Bronchial epithelial cell (primary cell): ENCODE results near the gene CTSC. TPM values are rescaled to one million over a fixed set of nuclear protein-coding genes. Genes with fewer than 3 reads are reported as not detected.

Experiments used
- DNase-seq: peaks from one replicate; pipeline ENCODE4 v3.0.0-alpha.2; 2010; ENCODE audit warnings: low read depth
- FAIRE-seq: peaks from 2 replicates; lab custom pipeline; 2011; peaks lifted over from hg19 to GRCh38; lab: Jason Lieb, UNC
- H3K27me3 ChIP-seq: 2 replicates; pipeline ENCODE4 v1.5.1; 2011; ENCODE audit warnings: low read length; ENCODE audit not compliant: control insufficient read depth, insufficient read depth
- H3K36me3 ChIP-seq: 2 replicates; pipeline ENCODE4 v1.5.1; 2011; ENCODE audit warnings: low read length; ENCODE audit not compliant: control insufficient read depth, insufficient read depth
- H3K4me3 ChIP-seq: 2 replicates; pipeline ENCODE4 v1.5.1; 2011; ENCODE audit warnings: mild to moderate bottlenecking, low read depth, low read length, control low read depth
- CTCF ChIP-seq: IDR thresholded peaks from 2 replicates; pipeline ENCODE4 v1.5.1; 2011; ENCODE audit warnings: mild to moderate bottlenecking, moderate library complexity, low read length, control low read depth, inconsistent platforms; ENCODE audit not compliant: insufficient read depth, severe bottlenecking
- total RNA-seq: library from RNA; depleted of rRNA; stranded (reverse); fragments of >200 nt; gene quantifications from 2 replicates; pipeline ENCODE4 v1.2.1, GENCODE V29; 2014

Gene CTSC
- total RNA-seq, 1 donor from 2014 or later: 80.8 TPM

GRCh38 chr11:88378422-88379066 is 41.0 kb upstream of the CTSC start:
- DNase-seq (no peak), FAIRE-seq (no peak)
- no peaks in the 10 kb centered on the region for H3K27me3 ChIP-seq
- no peak overlapping the region for H3K4me3 ChIP-seq
- H3K36me3 ChIP-seq: no peaks in the 10 kb centered on the region
- TF ChIP-seq CTCF: no peak

GRCh38 chr11:88377646-88378045 is 40.1 kb upstream of the CTSC start:
- FAIRE-seq (no peak), DNase-seq (no peak)
- H3K36me3 ChIP-seq: no peaks in the 10 kb centered on the region
- TF ChIP-seq CTCF: no peak
- no peaks in the 10 kb centered on the region for H3K27me3 ChIP-seq
- H3K4me3 ChIP-seq: no peak overlapping the region

GRCh38 chr11:88377144-88377543 is 39.6 kb upstream of the CTSC start:
- DNase-seq (no peak), FAIRE-seq (no peak)
- no peak overlapping the region for H3K4me3 ChIP-seq
- no peak for TF ChIP-seq CTCF
- no peaks in the 10 kb centered on the region for H3K36me3 ChIP-seq
- no peaks in the 10 kb centered on the region for H3K27me3 ChIP-seq

GRCh38 chr11:88375927-88376470 is 38.5 kb upstream of the CTSC start:
- Histone ChIP-seq H3K36me3 (no peaks in the 10 kb centered on the region), H3K27me3 (no peaks in the 10 kb centered on the region), H3K4me3 (no peak overlapping the region)
- TF ChIP-seq CTCF: no peak
- DNase-seq: no peak
- FAIRE-seq: no peak

- Histone ChIP-seq H3K4me3 (no peak overlapping the region), H3K27me3 (no peaks in the 10 kb centered on the region)
Measured at GRCh38 chr11:88370782-88371181, 33.2 kb upstream of the CTSC start.

More at GRCh38 chr11:88370782-88371181, 33.2 kb upstream of the CTSC start:
- FAIRE-seq: no peak
- TF ChIP-seq CTCF: no peak
- no peaks in the 10 kb centered on the region for H3K36me3 ChIP-seq
- DNase-seq: no peak
